Activated CD4-positive, alpha-beta T cell treated with anti-CD3 and anti-CD28 coated beads, Interleukin-2, amount 50 U/mL, for 1 hour (primary cell): ENCODE data around the gene P2RY2.

Source experiments
- DNase-seq: peaks from one replicate; pipeline ENCODE4 v3.0.0-alpha.2; 2020

P2RY2 gene

DNA sequence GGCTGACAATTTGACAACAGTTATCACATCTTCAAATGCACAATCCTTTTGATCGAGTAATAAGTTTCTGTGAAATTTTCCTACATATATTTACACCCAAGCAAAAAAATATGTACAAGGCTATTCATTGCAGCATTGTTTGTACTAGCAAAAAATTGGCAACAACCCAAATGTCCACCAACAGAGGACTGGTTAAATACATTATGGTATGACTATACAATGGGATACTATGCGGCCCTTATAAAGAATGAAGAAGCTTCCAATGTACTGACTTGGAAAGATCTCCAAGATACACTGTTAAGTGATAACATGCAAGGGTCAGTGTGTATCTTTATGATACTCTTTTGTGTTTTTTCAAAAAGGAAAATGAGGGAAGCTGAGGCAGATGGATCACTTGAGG lies 8.2 kb upstream of the P2RY2 start:
- DNase-seq: no peak

- DNase-seq: no peak
These were observed 7.0 kb upstream of the P2RY2 start for GRCh38 chr11:73210916-73211667.

DNA sequence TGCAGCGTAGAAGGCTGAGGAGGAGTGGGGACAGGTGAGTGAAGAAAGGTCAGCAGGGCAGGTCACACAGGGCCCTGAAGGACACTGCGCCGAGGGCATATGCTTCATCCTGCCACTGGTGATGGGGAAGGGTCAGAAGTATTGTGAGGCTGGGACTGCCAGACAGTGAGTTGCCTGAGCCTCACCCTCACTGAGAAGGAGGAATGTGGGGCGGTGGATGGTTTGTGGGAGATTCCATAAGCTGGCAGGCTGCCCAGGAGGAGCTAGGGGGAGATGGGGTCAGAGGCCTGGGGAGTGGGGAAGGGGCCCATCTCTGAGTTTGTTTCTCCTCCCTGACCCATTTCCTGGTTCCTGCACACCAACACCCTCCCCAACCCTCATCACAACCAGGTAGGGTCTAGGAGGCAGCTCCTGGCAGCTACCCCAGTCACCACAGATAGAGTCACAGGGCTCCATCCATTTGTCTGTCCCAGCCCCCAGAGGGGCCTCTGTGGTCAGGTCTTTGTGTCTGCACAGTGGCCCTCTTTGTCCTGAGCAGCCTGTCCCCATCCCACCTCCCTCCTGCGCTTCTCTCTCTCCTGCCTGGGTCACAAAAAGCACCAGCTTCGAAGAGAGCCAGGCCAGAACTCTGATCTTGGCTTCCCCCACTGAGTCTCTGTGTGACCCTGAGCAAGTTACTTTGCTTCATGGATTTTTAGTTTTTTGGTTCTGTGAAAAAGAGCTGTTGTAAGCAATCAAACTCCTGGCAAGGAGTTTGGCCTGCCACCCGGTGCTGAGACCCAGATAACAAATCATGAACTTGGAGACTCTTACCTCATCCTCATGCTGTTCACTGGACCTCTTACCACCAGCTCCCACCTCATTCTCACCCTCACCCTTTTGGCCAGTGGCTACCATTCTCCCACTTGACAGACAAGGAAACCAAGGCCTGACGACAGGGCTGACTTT lies 4.6 kb upstream of the P2RY2 start:
- DNase-seq: no peak

- DNase-seq: no peak
These were observed 2.6 kb upstream of the P2RY2 start for GRCh38 chr11:73215191-73216134.

DNA sequence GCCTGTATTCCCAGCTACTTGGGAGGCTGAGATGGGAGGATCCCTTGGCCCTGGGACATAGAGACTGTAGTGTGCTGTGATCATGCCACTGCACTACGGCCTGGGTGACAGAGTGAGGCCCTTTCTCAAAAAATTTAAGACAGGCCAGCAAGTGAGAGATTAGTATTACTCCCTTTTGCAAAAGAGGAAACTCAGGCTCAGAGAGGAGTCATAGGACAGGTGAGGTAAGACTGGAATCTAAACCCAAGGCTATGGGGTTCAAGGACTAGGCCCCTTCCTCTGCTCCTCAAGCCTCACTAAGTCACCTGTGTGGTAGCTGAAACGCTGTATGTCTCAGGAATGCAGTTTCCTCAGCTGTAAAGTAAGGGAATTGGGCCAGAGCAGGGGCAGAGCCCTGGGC lies 1.6 kb upstream of the P2RY2 start:
- DNase-seq: no peak

GRCh38 chr11:73217131-73217809 lies 811 bp upstream of the P2RY2 start:
- DNase-seq: no peak

DNA sequence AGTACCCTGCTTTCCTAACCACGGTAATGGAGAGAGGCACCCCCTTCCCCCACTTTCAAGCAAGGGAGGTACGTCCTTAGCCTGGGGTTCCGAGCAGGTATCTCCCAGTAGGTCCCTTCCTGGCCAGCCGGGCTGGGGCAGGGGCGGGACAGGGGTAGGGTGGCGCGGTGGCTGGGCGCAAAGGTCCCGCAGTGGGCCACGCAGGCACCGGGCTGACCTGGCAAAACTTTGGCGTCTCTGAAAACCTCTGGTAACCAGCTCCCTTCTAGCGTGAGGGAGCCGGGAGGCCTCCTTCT lies 323 bp upstream of the P2RY2 start:
- DNase-seq: no peak

DNA sequence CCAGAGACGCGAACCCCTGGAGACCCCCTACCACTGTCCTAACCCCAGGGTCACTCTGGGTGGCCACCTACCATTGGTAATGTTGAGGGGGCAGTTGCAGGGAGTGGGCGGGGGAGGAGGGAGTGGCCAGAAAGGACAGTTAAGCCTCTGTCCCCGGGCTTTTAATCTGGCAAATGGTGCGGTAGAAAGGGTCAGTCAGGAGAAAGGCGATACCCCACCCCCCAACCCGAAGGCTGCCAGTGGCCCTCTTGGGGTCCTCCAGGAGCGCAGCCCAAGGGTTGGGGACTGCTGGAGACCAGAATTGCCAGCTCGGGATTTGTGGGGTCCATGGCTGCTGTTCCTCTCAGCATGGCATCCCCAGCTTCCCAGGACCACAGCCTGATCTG lies 742 bp downstream of the P2RY2 start:
- DNase-seq: no peak

GRCh38 chr11:73219396-73220285 lies 1.6 kb downstream of the P2RY2 start:
- DNase-seq: no peak

GRCh38 chr11:73221451-73221850 lies 3.4 kb downstream of the P2RY2 start:
- DNase-seq: no peak

DNA sequence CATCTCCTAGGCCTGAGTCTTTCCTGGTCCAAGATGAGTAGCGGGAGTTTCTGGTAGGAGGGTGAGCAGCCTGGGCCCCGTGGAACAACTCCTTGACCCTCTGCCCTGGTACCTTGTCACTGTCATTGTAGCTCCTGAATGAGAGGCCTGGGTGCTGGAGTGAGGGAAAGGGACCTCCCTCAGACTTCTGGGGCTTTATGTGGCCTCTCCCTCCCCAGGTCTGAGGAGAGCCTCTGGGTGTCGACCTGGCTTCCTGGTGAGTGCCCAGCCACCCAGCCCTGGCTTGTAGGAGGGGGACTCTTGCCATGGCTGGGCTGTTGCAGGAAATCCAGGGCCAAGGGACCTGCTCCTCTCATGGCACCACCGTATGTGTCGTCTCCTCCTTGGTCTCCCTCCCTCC lies 3.9 kb downstream of the P2RY2 start:
- no peak for DNase-seq

GRCh38 chr11:73223998-73224730 lies 6.1 kb downstream of the P2RY2 start:
- DNase-seq: no peak

DNA sequence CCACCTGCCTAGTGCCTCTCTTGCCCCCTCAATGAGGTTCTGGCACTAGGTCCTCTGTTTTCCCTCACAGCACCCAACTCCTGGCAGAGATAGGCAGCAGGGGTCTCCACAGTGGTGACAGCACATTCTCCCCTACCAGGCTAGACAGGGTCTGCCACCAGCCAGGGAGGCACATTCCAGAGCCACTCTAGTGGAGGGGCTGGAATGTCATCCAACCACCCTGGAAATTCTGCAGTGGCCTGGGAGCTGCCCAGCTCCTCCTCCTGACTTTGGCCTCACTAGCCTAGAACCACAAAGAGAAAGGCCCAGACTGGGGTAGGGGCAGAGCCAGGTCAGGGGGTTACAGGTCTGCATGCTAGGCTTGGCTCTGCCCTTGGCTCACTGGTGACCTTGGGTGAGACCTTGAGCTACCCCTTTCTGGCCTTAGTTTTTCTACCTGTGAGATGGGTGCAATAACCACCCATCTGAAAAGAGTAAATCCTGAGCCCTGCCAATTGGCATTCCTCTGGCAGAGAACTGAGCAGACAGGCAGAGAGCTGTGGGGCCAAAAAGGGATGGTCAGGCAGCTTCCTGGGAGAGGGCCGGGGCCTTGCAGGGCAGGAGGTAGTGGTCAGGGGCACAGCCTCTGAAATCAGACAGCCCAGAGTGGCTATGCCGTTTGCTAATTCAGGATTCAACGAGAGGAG lies 7.1 kb downstream of the P2RY2 start:
- DNase-seq: no peak

- DNase-seq: no peak
These were observed 7.8 kb downstream of the P2RY2 start for GRCh38 chr11:73225851-73226250.

- DNase-seq: no peak
These were observed 8.4 kb downstream of the P2RY2 start for GRCh38 chr11:73226297-73227006.

GRCh38 chr11:73227571-73228211 lies 9.6 kb downstream of the P2RY2 start:
- no peak for DNase-seq

- no peak for DNase-seq
These were observed 10.4 kb downstream of the P2RY2 start for GRCh38 chr11:73228268-73229134.

- no peak for DNase-seq
These were observed 11.3 kb downstream of the P2RY2 start for GRCh38 chr11:73229321-73229895.
